D341Med (cell line): ENCODE data around the gene DMTF1.
"Not testable (repeated sequence)": the region's sequence is repeated elsewhere in the genome, so short reads cannot be mapped to it uniquely, and the experiment has no call there.

Source experiments
- DNase-seq: peaks from one replicate; pipeline ENCODE4 v3.0.0; 2012; ENCODE audit warnings: low spot score

DMTF1 gene

GRCh38 chr7:87199700-87200450 is 47.6 kb downstream of the DMTF1 start:
- no peak for DNase-seq

- DNase-seq: no peak
Measured at GRCh38 chr7:87202208-87202607, 50.0 kb downstream of the DMTF1 start.

GRCh38 chr7:87202705-87203104 is 50.5 kb downstream of the DMTF1 start:
- no peak for DNase-seq

GRCh38 chr7:87203929-87204328 is 51.7 kb downstream of the DMTF1 start:
- DNase-seq: not testable (repeated sequence)

- no peak for DNase-seq
Measured at GRCh38 chr7:87204933-87205332, 52.7 kb downstream of the DMTF1 start.

- not testable (repeated sequence) for DNase-seq
Measured at GRCh38 chr7:87205701-87206100, 53.4 kb downstream of the DMTF1 start.

- no peak for DNase-seq
Measured at GRCh38 chr7:87206361-87206760, 54.1 kb downstream of the DMTF1 start.

- DNase-seq: no peak
Measured at GRCh38 chr7:87209295-87209924, 57.2 kb downstream of the DMTF1 start.

GRCh38 chr7:87210506-87210905 is 58.3 kb downstream of the DMTF1 start:
- no peak for DNase-seq

- DNase-seq: no peak
Measured at GRCh38 chr7:87212498-87212897, 60.2 kb downstream of the DMTF1 start.

GRCh38 chr7:87213252-87213651 is 61.0 kb downstream of the DMTF1 start:
- DNase-seq: no peak

- DNase-seq: no peak
Measured at GRCh38 chr7:87213811-87214210, 61.6 kb downstream of the DMTF1 start.

GRCh38 chr7:87215046-87215445 is 62.8 kb downstream of the DMTF1 start:
- no peak for DNase-seq

- DNase-seq: no peak
Measured at GRCh38 chr7:87216701-87217508, 64.7 kb downstream of the DMTF1 start.

- DNase-seq: no peak
Measured at GRCh38 chr7:87217983-87218653, 65.9 kb downstream of the DMTF1 start.

GRCh38 chr7:87218796-87219544 is 66.7 kb downstream of the DMTF1 start:
- peak; percentile 55 for DNase-seq

- peak; percentile 85 for DNase-seq
Measured at GRCh38 chr7:87219545-87220025, 67.3 kb downstream of the DMTF1 start, which contains the start of gene TMEM243. Gene TMEM243, minus strand, starts transcription at chr7:87219732. Its CDS starts 229 bp downstream, at chr7:87219503.

- peak; percentile 96 for DNase-seq
Measured at GRCh38 chr7:87220026-87220733, 67.9 kb downstream of the DMTF1 start.

- no peak for DNase-seq
Measured at GRCh38 chr7:87220734-87221215, 68.5 kb downstream of the DMTF1 start.

- DNase-seq: no peak
Measured at GRCh38 chr7:87223666-87224065, 71.4 kb downstream of the DMTF1 start.
